Measurements from ENCODE around the gene USH1G.

USH1G gene

DNA sequence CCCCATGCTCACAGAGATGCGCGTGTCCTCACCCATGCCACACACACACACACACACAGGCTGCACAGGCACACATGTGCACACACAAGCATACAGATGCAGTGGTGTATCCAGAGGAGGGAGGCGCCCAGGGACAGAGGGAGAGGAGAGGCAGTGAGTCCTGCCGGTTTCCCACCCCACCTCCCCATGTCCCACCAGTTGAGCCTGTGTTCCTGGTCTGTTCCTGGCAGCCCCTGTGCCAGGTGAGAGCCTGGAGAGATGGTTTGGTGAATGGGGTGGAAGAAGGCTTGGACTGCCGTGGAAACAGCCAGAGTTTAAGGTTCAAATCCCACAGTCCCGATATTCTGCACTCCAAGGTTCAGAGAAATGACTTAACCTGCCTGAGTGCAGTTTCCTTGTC is 19.4 kb downstream of the USH1G start:
- no peak for DNase-seq (ENCODE audit: low read depth)

DNA sequence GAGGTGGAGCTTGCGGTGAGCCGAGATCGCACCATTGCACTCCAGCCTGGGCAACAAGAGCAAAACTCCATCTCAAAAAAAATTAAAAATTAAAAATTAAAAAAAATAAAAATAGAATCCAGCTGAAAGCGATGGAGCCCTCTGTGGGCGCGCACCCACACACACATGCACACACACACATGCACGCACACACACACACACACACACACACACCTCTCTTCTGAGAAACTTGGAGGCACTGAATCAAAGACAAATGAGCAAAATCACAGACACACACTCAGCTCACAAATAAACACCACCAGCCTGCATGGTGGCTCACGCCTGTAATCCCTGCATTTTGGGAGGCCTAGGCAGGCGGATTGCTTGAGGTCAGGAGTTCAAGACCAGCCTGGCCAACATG is 20.0 kb downstream of the USH1G start:
- DNase-seq (ENCODE audit: low read depth): no peak

DNA sequence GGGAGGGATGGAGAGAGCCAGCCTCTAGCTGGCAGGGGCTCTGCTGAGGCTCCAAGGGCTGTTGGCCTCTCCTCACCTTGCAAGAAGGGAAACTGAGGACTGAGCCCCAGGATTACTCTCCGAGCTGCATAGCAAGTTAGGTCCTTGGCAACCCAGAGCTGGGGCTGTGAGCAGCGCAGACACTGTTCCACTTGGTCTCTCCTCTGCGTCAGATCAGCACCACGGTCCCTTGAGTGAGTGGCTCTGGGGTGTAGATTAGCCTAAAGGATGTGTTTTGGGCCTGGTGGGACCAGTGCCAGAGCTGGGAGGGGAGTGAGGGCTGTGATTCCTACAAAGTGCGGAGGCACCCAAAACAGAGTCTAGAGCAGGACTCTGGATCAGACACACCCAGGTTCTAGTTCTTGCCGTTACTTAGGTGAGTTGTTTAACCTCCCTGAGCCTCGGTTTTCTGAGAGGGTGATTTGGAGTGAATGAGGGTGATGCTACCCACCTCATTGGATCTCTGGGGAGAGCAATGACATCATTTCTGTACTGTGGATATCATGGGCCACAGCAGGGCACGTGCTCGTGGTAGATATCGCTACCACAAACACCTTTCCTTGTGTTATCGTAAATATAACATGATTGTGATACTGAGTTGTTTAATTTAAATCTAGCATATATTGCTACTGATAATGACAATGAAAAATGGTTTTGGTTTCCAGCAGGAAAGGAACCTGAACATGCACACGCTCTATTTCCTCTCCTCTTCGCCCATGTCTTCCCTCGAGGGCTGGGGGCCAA is 21.5 kb downstream of the USH1G start:
- DNase-seq (ENCODE audit: low read depth): no peak

DNA sequence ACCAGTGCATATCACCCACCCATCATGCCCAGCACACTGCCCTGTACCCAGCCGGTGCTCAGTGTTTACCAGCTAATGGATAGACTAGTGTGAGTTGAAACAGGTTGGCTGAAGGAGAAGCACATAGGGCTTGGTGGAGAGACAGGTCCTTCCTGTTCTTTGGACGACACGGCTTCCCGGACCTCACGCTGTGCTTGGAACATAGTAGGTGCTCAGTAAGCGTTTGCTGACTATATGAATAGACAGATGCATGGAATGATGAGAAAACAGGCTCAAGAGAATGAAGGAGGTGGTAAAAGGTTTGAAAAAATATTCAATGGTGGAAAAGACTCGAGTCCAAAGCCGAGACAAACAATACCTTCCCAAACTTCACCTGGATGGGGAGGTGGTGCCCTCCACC is 22.8 kb downstream of the USH1G start:
- no peak for DNase-seq (ENCODE audit: low read depth)

DNA sequence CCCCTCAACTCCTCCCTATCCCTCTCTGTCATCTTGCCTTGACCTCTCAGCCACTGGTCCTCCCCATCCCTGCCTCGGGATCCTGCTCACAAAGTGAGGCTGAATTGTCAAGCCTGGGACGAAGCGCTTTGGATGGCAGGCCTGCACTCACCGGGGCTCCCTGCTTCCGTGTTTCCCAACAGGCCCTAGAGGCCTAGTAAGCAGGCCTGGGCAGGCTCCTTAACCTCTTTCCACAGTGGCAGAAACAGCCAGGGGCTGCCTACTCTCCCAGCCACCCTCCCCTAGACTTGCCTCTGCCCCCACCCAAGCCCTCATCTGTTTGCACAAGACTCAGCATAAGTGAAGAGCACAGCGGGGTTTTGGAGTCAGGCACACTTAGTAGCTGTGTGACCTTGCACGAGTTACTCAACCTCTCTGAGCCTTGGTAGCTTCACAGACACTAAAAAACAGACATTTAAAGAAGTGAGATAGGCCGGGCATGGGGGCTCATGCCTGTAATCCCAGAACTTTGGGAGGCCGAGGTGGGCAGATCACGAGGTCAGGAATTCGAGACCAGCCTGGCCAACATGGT is 24.6 kb downstream of the USH1G start:
- no peak for DNase-seq (ENCODE audit: low read depth)

DNA sequence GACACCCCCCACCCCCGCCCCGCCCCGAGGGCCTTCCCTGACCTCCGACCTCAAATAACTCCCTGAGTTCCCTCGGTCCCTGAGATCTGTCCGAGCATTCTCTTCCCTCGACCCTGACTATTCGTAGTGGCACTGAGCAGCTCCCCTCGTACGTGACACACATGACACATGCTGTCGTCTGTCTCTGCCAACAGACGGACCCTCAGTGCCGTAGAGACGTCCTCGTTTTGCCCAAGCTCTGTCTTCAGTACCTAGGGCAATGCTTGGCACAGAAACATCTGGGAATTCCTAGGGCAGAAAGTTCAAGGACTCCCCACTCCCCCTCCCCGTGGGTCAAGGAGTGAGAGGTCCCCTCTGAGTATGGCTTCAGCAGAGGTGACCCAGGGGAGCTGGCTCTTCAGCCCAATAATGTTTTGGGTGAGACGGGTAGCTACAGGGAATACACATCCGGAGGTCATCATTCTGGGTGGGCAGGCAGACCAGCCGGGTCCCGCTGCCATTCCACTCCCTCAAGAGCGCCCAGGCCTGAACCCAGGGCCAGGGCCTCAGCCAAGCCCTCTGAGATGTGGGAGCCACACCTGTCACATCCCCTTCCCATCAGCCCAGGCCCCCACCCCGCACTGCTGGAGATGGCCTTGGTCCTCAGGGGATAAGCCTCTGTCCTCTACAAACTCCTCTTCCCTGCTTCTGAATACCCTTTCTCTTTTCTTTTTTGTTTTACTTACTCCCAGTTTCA is 29.0 kb downstream of the USH1G start:
- DNase-seq (ENCODE audit: low read depth): no peak

DNA sequence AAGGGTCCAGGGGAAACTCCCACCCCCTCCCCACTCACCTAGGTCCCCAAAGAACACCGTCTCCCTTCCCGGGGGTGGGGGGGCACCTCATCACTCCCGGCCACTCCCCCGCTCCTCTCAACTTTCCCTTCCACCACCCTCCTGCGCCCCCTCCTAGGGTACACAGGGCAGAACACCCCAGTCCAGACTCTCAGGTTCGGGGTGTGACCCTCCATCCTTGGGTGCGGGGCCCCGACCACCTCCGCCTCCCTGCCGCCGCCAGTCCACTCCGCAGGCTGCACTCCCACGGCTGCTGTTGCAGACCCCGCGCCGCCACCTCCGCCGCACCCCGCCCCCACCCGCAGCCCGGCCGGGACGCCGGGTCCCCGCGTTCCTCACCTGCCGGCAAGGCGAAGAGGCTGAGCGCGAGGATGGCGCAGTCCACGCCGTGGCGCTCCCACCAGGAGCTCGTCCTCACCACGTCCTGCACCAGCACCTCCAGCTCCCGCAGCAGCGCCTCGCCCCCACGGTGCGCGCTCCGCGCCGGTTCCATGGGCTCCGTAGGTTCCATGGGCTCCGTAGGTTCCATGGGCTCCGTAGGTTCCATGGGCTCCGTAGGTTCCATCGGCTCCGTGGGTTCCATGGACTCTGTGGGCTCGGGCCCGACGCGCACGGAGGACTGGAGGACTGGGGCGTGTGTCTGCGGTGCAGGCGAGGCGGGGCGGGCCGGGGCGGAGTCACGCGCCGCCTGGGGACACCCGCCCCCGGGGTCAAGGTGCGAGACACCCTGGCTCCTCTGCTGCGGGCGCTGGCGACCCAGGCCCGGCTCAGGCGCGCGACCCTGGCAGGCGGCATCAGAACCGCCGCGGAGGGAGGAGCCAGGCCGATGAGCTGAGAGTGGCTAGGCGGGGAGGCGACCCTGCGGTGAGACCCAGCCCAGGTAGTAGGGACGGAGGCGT is 29.8 kb downstream of the USH1G start, which contains the start of gene FADS6:
FADS6 (minus strand) TSS at position 660 of the 938 bp plus-strand sequence; CDS start at position 622, 38 bp downstream.
- no peak for DNase-seq (ENCODE audit: low read depth)

DNA sequence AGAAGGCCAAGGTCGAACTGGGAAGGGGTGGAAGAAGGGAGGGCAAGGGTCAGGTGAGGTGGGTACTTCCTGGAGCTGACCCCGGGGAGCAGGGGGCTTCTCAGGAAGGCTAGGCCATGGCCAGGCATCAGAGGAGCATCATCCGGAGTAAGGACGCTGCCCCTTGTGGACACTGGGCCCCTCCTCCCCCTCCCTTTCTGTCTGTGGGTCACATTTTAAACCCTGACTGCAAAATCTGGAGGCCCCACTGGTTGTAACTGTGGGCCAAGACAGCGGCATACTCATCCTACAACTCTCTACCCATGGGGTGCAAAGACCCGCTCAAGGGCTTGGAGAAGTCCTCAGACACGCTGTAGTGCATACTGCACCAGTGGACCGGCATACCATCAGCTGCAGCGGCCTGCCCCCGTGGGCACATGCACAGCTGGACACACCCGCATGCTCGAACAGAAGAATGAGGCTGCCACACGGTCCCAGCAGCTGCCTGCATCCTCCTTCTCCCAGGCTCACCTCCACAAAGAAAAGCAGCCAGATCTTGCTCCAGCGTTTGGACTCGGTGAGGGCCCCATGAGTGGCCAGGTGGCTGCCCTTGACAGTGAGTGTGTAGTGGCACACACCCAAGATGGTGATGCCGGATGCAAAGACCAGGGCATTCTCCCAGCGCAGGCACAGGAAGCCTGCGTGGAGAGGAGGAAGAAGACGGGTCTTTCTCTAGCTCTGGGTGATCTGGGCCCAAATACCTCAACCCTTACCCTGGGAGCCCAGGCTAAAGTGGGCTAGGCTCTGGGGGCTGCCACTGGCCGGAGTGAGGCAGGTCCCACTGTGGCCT is 30.8 kb downstream of the USH1G start:
- DNase-seq (ENCODE audit: low read depth): no peak

DNA sequence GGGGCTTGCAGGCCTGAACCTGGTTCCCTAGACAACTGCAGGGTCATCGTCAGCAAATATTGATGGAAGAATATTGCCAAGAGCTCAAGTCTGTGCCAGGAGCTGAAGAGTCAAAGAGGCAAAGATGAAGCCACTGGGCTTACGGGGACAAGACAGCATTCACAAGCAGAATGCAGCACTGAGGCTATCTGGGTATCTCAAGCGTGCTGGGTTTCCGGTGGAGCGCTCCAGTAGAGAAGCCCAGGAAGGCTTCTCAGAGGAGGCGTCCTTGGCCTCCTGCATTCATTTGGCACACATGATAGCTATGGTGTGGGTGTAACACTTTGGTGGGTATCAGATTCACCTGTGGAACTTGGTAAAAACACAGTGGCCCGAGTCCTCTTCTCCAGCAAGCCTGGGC is 32.5 kb downstream of the USH1G start:
- DNase-seq (ENCODE audit: low read depth): no peak

DNA sequence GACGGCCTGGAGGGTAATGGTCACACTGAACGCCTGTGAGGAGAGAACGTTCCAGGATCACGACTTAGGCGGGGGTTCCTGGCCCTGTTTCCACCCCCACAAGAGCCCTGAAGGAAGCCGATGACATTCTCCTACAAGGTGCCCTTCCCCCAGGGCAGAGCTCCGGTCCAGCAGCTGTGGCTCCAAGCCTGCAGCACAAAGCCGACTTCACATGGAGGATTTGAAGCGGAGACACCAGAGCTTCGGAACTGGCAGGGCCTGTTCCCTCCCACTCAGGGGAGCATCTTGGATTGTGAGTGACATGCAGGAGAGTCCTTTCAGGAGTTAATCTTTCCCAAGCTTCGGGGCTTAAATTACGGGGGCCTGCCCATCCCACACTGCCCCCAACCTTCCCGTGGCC is 34.6 kb downstream of the USH1G start:
- no peak for DNase-seq (ENCODE audit: low read depth)

DNA sequence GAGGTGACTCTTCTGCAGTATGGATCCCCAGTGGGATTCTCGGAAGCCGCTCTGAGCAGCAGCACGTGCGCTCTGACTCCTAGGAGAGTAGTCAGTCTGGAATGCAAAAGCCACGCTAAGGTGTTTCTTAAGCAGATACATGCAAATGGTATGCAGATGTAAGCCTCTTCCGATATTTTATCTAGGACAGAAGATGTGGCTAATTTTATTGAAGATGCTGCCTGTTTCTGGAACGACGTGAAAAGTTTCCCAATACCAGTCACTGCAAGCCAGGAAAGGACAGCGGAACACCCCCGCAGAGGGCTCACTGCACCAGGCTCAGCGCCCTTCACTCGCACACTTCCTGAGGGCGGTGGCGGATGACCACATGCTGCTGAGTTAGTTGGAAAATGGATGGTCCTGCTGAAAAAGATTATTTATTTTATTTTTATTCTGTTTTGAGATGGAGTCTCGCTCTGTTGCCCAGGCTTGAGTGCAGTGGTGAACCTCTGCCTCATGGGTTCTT is 39.8 kb downstream of the USH1G start:
- DNase-seq (ENCODE audit: low read depth): no peak

DNA sequence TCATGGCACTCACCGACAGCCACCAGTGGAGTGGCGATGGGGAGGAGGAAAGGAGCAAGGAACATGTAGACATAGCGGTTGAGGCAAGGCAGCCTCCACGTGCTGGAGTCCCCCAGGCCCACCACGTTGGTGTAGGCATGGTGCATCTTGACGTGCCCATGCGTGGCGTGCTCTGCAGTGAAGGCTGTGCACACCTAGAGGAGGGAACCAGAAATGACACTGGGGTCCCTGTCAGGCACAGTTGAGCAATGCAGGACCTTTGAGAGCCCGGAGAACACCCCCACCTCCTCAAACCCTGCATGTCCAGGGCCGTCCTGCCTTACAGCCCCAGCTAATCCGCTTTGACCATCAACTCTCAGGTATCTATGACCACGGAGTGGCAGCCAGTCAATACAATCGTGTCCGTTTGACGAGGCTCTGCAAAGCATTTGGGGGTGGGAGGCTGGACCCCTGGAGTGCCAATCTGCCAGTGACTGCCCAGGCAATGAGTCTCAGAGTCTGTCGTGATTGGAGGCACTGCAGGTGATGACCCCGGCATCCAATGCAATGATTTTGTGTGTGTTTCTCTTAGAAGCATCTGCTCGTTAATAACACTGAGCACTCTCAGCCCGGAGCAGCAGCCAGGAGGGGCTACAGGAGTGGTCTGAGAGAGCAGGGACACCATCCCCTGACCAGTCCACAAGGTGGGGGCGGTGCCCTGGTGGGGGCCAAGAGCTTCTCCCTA is 40.4 kb downstream of the USH1G start:
- no peak for DNase-seq (ENCODE audit: low read depth)

DNA sequence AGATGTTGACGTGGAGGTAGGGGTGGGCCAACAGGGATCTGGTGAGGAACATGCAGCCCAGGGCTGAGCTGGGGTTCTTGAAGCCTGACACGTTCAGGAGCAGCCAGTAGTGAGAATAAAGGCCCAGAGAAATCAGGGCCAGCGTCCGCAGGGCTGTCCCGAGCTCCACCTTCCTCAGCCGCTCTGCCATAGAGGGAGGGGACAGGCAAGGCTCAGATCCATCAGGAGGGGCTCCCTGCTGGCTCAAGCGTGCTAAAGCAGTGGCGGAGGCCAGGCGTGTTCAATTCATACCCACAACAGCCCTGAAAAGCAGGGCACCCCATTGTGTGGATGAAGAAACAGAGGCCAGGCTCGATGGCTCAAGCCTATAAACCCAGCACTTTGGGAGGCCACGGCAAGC is 42.0 kb downstream of the USH1G start:
- DNase-seq (ENCODE audit: low read depth): no peak

DNA sequence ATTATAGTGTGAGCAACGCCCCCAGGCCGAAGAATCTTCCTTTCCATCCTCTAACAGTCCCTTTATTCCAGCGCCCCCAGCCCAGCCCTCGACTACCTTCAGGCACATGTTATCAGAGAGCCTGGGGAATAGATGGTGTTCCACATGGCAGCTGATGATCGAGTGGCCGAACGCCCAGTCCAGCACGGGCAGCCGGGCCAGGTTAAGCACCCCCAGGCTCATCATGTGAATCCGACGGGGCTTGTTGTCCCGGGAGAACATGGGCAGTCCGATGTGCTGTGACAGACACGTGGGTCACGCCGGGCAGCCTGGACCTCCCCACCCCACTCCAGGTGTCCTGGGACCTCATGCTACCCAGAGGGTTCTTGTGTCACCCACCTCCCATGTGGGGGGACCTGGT is 43.7 kb downstream of the USH1G start:
- DNase-seq (ENCODE audit: low read depth): no peak

DNA sequence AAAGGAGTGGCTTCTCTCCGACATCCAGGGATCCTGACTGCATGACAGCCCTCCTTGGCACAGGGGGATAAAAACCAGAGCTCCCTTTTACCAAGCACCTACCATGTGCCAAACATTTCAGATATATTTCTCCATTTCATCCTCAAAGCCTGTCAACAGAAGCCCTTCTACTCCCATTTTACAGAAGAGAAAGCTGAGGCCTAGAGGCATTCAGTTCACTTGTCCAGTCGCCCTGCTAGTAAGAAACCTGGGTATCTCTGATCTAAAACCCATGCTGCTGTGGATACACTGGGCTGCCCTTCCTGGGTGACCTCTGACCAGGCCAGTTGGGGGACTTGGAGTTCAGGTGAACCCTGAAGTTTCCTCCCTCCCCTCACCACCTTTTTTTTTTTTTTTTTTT is 44.4 kb downstream of the USH1G start:
- no peak for DNase-seq (ENCODE audit: low read depth)

DNA sequence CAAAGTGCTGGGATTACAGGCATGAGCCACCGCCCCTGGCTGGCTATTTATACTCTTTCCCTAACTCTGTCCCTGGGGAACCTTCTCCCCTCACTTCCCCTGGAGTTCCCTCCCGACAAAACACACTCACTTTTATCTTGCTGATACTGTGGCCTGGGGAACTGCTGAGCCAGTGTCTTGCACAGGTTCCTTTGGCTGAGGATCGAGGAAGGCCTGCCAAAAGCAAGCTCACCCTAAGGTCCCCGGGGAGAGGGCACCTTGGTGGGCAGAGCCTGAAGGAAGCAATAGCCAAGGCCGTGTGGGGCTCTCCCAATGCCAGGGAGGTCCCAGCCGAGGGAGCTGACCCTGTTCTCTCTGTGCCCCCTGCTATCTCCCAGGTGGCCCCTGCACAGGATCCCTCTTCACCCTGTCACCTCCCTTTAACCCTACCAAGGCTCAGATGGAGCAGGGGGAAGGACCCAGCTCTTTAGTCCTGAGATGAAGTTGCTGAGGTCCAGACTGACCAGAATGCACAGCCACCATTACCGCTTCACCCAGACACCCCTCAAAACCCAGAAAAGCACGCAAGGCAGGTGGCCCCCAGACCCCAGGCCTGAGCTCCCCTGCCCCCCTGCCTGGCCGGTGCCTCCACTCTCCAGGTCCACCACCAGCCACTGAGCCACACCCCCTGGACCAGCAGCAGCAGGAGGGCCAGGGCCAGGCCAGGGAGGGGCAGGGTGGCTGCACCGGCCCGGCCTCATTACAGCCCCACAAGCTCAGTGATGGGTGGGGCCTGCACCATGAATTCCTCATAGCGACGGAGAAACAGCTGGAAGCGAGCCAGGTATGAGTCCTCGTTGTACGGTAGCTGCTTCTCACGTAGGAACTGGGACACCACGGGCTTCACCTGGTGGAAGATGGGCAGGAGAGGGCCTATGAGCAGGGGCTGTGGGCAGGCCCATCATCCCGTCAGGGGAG is 45.2 kb downstream of the USH1G start:
- no peak for DNase-seq (ENCODE audit: low read depth)

DNA sequence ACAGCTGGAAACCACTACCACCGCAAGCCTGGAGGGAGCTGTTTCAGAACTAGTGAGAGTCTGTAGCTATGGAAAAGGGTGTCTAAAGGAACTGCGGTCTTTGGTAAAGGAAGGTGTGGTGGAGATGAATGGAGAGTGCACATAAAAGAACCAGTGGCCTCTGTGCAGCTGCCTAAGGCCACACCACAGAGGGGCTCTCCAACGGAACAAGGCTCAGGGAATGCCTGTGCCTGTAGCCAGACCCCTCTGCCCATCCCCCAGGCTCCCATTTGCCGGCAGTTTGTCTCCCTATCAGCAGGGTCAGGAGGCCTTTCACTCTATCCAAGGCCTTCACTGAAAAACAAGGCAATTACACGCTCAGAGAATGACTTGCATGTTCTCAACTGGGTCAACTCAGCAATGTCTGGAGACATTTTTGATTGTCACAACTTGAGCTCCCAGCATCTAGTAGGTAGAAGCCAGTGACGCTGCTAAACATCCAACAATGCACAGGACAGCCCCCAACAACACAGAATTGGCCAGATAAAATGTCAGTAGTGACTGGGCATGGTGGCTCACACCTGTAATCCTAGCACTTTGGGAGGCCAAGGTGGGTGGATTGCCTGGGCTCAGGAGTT is 47.0 kb downstream of the USH1G start:
- DNase-seq (ENCODE audit: low read depth): no peak

DNA sequence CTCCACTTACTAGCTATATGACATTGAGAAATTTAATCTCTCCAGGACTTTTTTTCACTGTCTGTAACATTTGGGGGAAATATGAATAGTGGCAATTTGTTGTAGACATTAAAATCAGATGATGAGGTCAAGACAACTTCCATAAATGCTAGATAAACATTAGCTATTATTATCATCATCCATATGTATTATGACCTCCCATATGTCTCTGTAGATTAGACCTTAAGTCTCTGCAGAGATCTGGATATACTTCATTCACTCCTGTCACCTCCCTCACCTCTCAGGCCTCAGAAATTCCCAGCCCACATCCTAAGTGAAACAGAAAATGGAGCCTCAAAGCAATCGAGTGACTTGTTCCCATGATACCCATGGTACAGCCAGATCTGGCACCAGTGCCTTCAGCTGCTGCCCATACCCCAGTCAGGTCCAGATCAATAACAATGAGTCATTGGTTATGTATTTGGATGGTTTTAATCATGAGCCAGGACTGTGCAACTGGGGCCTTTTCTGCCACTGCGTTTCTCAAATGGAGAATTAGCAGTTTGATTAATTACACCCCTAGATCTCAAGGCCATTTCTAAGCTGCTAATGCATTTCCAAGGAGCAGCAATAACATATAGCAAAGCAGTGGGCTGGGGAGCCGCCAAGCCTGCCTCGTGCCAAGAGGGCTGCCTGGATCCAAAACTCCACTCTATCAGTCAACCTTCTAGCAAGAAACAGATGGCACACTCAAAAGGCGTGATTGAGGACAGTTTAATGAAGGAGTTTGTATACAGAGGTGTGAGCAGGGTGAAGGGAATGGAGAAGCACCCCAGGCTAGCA is 47.7 kb downstream of the USH1G start:
- no peak for DNase-seq (ENCODE audit: low read depth)
